ENCODE measurements around the gene CC2D1B. TPM values are rescaled to one million over a fixed set of nuclear protein-coding genes. Genes with fewer than 3 reads are reported as not detected.

CC2D1B gene
- polyA plus RNA-seq, 1 experiment = 18.9 TPM

GRCh38 chr1:52332411-52332810 is 33.6 kb downstream of the CC2D1B start:
- H3K27me3 ChIP-seq (ENCODE audit: control insufficient read depth, insufficient read depth, low read length) = no peaks in the 10 kb centered on the region
- no peak for TF ChIP-seq CTCF (IDR thresholded peaks at IDR 0.05; ENCODE audit: insufficient read depth, low read depth, low read length)
- H3K4me3 ChIP-seq (ENCODE audit: low read depth, low read length) = no peak overlapping the region
- no peak for DNase-seq (ENCODE audit: low read depth)
- no peaks in the 10 kb centered on the region for H3K36me3 ChIP-seq (ENCODE audit: control insufficient read depth, insufficient read depth, low read length)
- POLR2A ChIA-PET = no interaction called here
- CTCF ChIA-PET = interaction anchor here (0.7 to 1.5 kb wide), 4 partner anchors 9 to 205 kb away, joined by 3 to 5 read pairs (median 4); no protein-coding TSS in a partner anchor

- TF ChIP-seq CTCF (IDR thresholded peaks at IDR 0.05; ENCODE audit: insufficient read depth, low read depth, low read length) = no peak
- DNase-seq (ENCODE audit: low read depth) = no peak
- Histone ChIP-seq H3K4me3 (ENCODE audit: low read depth, low read length) (no peak overlapping the region), H3K36me3 (ENCODE audit: control insufficient read depth, insufficient read depth, low read length) (no peaks in the 10 kb centered on the region), H3K27me3 (ENCODE audit: control insufficient read depth, insufficient read depth, low read length) (no peaks in the 10 kb centered on the region)
- ChIA-PET POLR2A (no interaction called here), CTCF (interaction anchor here (0.7 to 1.0 kb wide), 2 partner anchors 43 to 257 kb away, joined by 3 read pairs; no protein-coding TSS in a partner anchor)
Observed at GRCh38 chr1:52328615-52329014, 37.4 kb downstream of the CC2D1B start.

GRCh38 chr1:52325786-52326185 is 40.2 kb downstream of the CC2D1B start:
- Histone ChIP-seq H3K27me3 (ENCODE audit: control insufficient read depth, insufficient read depth, low read length) (no peaks in the 10 kb centered on the region), H3K36me3 (ENCODE audit: control insufficient read depth, insufficient read depth, low read length) (no peaks in the 10 kb centered on the region), H3K4me3 (ENCODE audit: low read depth, low read length) (no peak overlapping the region)
- no peak for DNase-seq (ENCODE audit: low read depth)
- CTCF ChIA-PET = interaction anchor here (1.0 kb wide), 1 partner anchor 16 kb away, joined by 3 read pairs; no protein-coding TSS in a partner anchor
- TF ChIP-seq CTCF (IDR thresholded peaks at IDR 0.05; ENCODE audit: insufficient read depth, low read depth, low read length) = no peak
- POLR2A ChIA-PET = no interaction called here

GRCh38 chr1:52323731-52324130 is 42.3 kb downstream of the CC2D1B start:
- ChIA-PET POLR2A (interaction anchor here (0.6 kb wide), 1 partner anchor 243 kb away, joined by 4 read pairs; no protein-coding TSS in a partner anchor), CTCF (no interaction called here)
- H3K36me3 ChIP-seq (ENCODE audit: control insufficient read depth, insufficient read depth, low read length) = no peaks in the 10 kb centered on the region
- TF ChIP-seq CTCF (IDR thresholded peaks at IDR 0.05; ENCODE audit: insufficient read depth, low read depth, low read length) = no peak
- H3K4me3 ChIP-seq (ENCODE audit: low read depth, low read length) = no peak overlapping the region
- H3K27me3 ChIP-seq (ENCODE audit: control insufficient read depth, insufficient read depth, low read length) = no peaks in the 10 kb centered on the region
- DNase-seq (ENCODE audit: low read depth) = no peak

- Histone ChIP-seq H3K36me3 (ENCODE audit: control insufficient read depth, insufficient read depth, low read length) (no peaks in the 10 kb centered on the region), H3K4me3 (ENCODE audit: low read depth, low read length) (no peak overlapping the region), H3K27me3 (ENCODE audit: control insufficient read depth, insufficient read depth, low read length) (no peaks in the 10 kb centered on the region)
- DNase-seq (ENCODE audit: low read depth) = no peak
- CTCF ChIA-PET = no interaction called here
- POLR2A ChIA-PET = no interaction called here
- TF ChIP-seq CTCF (IDR thresholded peaks at IDR 0.05; ENCODE audit: insufficient read depth, low read depth, low read length) = no peak
Observed at GRCh38 chr1:52321061-52321460, 44.9 kb downstream of the CC2D1B start.
